ENCODE measurements around the gene PDE7B.

DNA sequence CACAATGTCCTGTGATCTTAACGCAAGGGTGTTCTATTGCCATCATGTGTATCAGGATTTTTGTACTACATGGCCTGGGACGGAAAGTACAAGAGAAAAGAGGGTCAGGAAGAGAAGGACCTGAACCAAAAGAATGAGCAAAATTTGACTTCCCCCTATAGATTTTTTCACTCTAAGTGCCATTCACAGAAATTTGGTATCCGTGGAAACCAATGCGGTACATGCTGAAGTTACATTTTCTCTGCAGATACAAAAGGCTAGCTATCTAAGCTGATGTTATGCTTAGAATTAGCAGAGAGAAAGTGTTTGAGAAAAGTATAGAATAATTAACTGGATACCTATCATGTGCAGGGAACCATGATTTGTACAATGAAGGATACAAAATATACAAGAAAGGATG, 12.4 kb upstream of the PDE7B start:
- TF ChIP-seq CTCF (IDR thresholded peaks at IDR 0.05), result no peak
- TF ChIP-seq POLR2AphosphoS5 (IDR thresholded peaks at IDR 0.05), result no peak
- no peak for TF ChIP-seq POLR2A (IDR thresholded peaks at IDR 0.05)
